SK-N-SH treated with all-trans-retinoic acid at 6 μM for 48 hours (cell line): ENCODE results near the gene RNF26.

Source experiments
- ARNTL ChIP-seq: fragments of 450-650 bp; formaldehyde crosslinking; IDR thresholded peaks from 2 replicates; pipeline ENCODE4 v1.5.0; 2020; ENCODE audit warnings: low read depth, mild to moderate bottlenecking, moderate library complexity, borderline replicate concordance
- BACH2 ChIP-seq: fragments of 250-450 bp; sonication (Bioruptor Pico); IDR thresholded peaks from 2 replicates; pipeline ENCODE4 v1.9.0; 2021; ENCODE audit warnings: mild to moderate bottlenecking, borderline replicate concordance
- CSDC2 ChIP-seq: fragments of 250-450 bp; sonication (Bioruptor Pico); IDR thresholded peaks from 2 replicates; pipeline ENCODE4 v1.5.0; 2020; ENCODE audit warnings: mild to moderate bottlenecking, moderate library complexity
- CSRNP3 ChIP-seq: fragments of 250-450 bp; sonication (Bioruptor Pico); IDR thresholded peaks from 2 replicates; pipeline ENCODE4 v1.5.1; 2021; ENCODE audit warnings: mild to moderate bottlenecking, moderate library complexity
- ESRRG ChIP-seq: fragments of 250-450 bp; sonication (Bioruptor Pico); IDR thresholded peaks from 2 replicates; pipeline ENCODE4 v1.6.1; 2021; ENCODE audit warnings: mild to moderate bottlenecking
- PPARA ChIP-seq: fragments of 250-450 bp; sonication (Bioruptor Pico); IDR thresholded peaks from 2 replicates; pipeline ENCODE4 v1.5.0; 2020; ENCODE audit warnings: mild to moderate bottlenecking, borderline replicate concordance
- ZFP3 ChIP-seq: fragments of 250-450 bp; sonication (Bioruptor Pico); IDR thresholded peaks from 2 replicates; pipeline ENCODE4 v1.5.0; 2020; ENCODE audit warnings: mild to moderate bottlenecking, moderate library complexity
- ZFP30 ChIP-seq: fragments of 450-650 bp; formaldehyde crosslinking; IDR thresholded peaks from 2 replicates; pipeline ENCODE4 v1.5.0; 2022; ENCODE audit warnings: mild to moderate bottlenecking, moderate library complexity
- ZNF8 ChIP-seq: fragments of 450-650 bp; formaldehyde crosslinking; IDR thresholded peaks from 2 replicates; pipeline ENCODE4 v1.5.0; 2020; ENCODE audit warnings: mild to moderate bottlenecking, moderate library complexity
- TF ChIP-seq, protein P1 (sequence below): fragments of 250-450 bp; sonication (Bioruptor Pico); IDR thresholded peaks from 2 replicates; pipeline ENCODE4 v1.8.0; 2021; ENCODE audit warnings: low read depth, mild to moderate bottlenecking, moderate library complexity, borderline replicate concordance
- TF ChIP-seq, protein P2 (sequence below): fragments of 250-450 bp; sonication (Bioruptor Pico); IDR thresholded peaks from 2 replicates; pipeline ENCODE4 v1.5.0; 2020; ENCODE audit warnings: mild to moderate bottlenecking, moderate library complexity
- TF ChIP-seq, protein P3 (sequence below): fragments of 250-450 bp; sonication (Bioruptor Pico); IDR thresholded peaks from 2 replicates; pipeline ENCODE4 v1.8.0; 2020; ENCODE audit warnings: mild to moderate bottlenecking, moderate library complexity, borderline replicate concordance
- TF ChIP-seq, protein P4 (sequence below): fragments of 250-450 bp; sonication (Bioruptor Pico); IDR thresholded peaks from 2 replicates; pipeline ENCODE4 v1.5.1; 2020; ENCODE audit warnings: low read depth, mild to moderate bottlenecking, moderate library complexity

DNA sequence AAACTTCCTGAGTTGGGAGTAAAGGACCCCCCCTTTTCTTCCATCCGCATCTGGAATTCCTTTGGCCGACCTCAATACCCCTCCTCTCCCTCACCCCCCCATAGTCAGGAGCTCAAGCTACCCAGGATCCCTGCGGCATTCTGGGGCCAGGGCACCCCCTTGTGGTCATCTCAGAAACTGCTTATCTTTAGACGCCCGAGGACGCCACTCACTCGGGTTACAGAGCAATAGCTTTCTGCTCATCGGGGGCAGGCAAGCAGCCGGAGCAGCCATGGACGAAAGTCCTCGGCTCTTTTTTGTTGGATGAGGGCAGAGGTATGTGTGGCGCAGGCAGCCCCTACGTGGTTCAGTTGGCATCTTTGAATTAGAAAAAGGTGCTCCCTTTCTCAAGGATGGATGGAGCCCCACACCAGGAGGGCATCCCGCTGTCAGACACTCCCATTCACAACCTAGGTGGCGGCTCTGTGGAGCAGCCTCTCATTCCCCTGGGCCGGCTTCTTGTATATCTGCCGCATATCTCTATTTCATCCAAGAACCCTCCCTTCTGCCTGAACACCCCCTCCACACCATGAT is 4.1 kb downstream of the RNF26 start:
- TF ChIP-seq ZNF8 (CRISPR knock-in tag) (no peak), ZFP3 (CRISPR knock-in tag) (no peak), BACH2 (no peak), ZFP30 (CRISPR knock-in tag) (no peak), CSDC2 (CRISPR knock-in tag) (no peak), ESRRG (no peak), CSRNP3 (no peak), ARNTL (CRISPR knock-in tag) (no peak), PPARA (CRISPR knock-in tag) (no peak)
- TF ChIP-seq, protein P1, sequence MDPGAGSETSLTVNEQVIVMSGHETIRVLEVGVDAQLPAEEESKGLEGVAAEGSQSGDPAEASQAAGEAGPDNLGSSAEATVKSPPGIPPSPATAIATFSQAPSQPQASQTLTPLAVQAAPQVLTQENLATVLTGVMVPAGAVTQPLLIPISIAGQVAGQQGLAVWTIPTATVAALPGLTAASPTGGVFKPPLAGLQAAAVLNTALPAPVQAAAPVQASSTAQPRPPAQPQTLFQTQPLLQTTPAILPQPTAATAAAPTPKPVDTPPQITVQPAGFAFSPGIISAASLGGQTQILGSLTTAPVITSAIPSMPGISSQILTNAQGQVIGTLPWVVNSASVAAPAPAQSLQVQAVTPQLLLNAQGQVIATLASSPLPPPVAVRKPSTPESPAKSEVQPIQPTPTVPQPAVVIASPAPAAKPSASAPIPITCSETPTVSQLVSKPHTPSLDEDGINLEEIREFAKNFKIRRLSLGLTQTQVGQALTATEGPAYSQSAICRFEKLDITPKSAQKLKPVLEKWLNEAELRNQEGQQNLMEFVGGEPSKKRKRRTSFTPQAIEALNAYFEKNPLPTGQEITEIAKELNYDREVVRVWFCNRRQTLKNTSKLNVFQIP (CRISPR knock-in tag): no peak
- TF ChIP-seq, protein P2, sequence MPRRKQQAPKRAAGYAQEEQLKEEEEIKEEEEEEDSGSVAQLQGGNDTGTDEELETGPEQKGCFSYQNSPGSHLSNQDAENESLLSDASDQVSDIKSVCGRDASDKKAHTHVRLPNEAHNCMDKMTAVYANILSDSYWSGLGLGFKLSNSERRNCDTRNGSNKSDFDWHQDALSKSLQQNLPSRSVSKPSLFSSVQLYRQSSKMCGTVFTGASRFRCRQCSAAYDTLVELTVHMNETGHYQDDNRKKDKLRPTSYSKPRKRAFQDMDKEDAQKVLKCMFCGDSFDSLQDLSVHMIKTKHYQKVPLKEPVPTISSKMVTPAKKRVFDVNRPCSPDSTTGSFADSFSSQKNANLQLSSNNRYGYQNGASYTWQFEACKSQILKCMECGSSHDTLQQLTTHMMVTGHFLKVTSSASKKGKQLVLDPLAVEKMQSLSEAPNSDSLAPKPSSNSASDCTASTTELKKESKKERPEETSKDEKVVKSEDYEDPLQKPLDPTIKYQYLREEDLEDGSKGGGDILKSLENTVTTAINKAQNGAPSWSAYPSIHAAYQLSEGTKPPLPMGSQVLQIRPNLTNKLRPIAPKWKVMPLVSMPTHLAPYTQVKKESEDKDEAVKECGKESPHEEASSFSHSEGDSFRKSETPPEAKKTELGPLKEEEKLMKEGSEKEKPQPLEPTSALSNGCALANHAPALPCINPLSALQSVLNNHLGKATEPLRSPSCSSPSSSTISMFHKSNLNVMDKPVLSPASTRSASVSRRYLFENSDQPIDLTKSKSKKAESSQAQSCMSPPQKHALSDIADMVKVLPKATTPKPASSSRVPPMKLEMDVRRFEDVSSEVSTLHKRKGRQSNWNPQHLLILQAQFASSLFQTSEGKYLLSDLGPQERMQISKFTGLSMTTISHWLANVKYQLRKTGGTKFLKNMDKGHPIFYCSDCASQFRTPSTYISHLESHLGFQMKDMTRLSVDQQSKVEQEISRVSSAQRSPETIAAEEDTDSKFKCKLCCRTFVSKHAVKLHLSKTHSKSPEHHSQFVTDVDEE (CRISPR knock-in tag): no peak
- TF ChIP-seq, protein P3, sequence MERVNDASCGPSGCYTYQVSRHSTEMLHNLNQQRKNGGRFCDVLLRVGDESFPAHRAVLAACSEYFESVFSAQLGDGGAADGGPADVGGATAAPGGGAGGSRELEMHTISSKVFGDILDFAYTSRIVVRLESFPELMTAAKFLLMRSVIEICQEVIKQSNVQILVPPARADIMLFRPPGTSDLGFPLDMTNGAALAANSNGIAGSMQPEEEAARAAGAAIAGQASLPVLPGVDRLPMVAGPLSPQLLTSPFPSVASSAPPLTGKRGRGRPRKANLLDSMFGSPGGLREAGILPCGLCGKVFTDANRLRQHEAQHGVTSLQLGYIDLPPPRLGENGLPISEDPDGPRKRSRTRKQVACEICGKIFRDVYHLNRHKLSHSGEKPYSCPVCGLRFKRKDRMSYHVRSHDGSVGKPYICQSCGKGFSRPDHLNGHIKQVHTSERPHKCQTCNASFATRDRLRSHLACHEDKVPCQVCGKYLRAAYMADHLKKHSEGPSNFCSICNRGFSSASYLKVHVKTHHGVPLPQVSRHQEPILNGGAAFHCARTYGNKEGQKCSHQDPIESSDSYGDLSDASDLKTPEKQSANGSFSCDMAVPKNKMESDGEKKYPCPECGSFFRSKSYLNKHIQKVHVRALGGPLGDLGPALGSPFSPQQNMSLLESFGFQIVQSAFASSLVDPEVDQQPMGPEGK: no peak
- TF ChIP-seq, protein P4, sequence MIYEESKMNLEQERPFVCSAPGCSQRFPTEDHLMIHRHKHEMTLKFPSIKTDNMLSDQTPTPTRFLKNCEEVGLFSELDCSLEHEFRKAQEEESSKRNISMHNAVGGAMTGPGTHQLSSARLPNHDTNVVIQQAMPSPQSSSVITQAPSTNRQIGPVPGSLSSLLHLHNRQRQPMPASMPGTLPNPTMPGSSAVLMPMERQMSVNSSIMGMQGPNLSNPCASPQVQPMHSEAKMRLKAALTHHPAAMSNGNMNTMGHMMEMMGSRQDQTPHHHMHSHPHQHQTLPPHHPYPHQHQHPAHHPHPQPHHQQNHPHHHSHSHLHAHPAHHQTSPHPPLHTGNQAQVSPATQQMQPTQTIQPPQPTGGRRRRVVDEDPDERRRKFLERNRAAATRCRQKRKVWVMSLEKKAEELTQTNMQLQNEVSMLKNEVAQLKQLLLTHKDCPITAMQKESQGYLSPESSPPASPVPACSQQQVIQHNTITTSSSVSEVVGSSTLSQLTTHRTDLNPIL: no peak
